Mesothelial cell of epicardium (in vitro differentiated cells): ENCODE data around the gene CERKL. TPM values are rescaled to one million over a fixed set of nuclear protein-coding genes. Genes with fewer than 3 reads are reported as not detected.

Source experiments
- DNase-seq, 2 experiments: peaks; one replicate each; pipeline ENCODE4 v3.0.0; 2021; ENCODE audit warnings: low spot score in 2 of 2; ENCODE audit not compliant: unreplicated experiment in 2 of 2
- H3K27ac Mint-ChIP-seq: 2 replicates; pipeline ENCODE4 v1.8.0; 2021; ENCODE audit warnings: mixed read lengths
- H3K27me3 Mint-ChIP-seq: 2 replicates; pipeline ENCODE4 v1.8.0; 2021; ENCODE audit warnings: low read depth, mixed read lengths
- H3K36me3 Mint-ChIP-seq: 2 replicates; pipeline ENCODE4 v1.8.0; 2021; ENCODE audit warnings: mixed read lengths
- H3K4me1 Mint-ChIP-seq: 2 replicates; pipeline ENCODE4 v1.8.0; 2021; ENCODE audit warnings: mixed read lengths
- H3K4me3 Mint-ChIP-seq: 2 replicates; pipeline ENCODE4 v1.8.0; 2021; ENCODE audit warnings: mild to moderate bottlenecking, moderate library complexity, mixed read lengths
- H3K9me3 Mint-ChIP-seq: 2 replicates; pipeline ENCODE4 v1.8.0; 2021; ENCODE audit warnings: mixed read lengths
- total RNA-seq: library from RNA; stranded (reverse); gene quantifications from 3 replicates; pipeline ENCODE4 v1.2.1, GENCODE V29; 2021
- TF ChIP-seq, protein P1 (sequence below): fragments of 200-600 bp; sonication (generic); IDR thresholded peaks from one replicate; pipeline ENCODE4 v1.5.0; 2021; ENCODE audit warnings: antibody characterized with exemption; ENCODE audit not compliant: unreplicated experiment

Gene CERKL
- total RNA-seq, 1 donor from 2014 or later: not detected

DNA sequence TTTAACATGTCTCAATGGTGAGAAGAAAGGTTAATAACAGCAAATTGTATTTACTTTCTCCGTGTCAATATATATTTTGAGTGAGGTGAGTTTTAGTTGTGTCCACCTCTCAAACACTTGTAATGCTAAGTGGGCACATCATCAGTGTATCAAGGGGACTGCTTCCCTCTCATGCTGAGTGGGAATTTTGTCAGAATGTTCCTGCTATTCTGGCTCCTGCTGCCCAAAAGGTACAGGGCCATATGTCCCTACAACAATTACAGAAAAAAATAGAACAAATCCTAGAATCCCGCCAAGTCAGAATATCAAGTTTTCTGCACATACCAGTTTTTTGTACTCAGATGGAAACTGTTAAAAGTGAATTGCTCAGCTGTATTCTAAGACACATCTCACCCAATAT is 5.4 kb upstream of the CERKL start:
- Mint-ChIP-seq H3K36me3 (no peaks in the 10 kb centered on the region), H3K4me3 (no peak overlapping the region), H3K27me3 (peaks cover 53% of the 10 kb centered on the region), H3K9me3 (peaks cover 7% of the 10 kb centered on the region), H3K4me1 (peaks cover under 1% of the 10 kb centered on the region), H3K27ac (no peak overlapping the region)
- TF ChIP-seq, protein P1, sequence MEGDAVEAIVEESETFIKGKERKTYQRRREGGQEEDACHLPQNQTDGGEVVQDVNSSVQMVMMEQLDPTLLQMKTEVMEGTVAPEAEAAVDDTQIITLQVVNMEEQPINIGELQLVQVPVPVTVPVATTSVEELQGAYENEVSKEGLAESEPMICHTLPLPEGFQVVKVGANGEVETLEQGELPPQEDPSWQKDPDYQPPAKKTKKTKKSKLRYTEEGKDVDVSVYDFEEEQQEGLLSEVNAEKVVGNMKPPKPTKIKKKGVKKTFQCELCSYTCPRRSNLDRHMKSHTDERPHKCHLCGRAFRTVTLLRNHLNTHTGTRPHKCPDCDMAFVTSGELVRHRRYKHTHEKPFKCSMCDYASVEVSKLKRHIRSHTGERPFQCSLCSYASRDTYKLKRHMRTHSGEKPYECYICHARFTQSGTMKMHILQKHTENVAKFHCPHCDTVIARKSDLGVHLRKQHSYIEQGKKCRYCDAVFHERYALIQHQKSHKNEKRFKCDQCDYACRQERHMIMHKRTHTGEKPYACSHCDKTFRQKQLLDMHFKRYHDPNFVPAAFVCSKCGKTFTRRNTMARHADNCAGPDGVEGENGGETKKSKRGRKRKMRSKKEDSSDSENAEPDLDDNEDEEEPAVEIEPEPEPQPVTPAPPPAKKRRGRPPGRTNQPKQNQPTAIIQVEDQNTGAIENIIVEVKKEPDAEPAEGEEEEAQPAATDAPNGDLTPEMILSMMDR: no peak
- DNase-seq: no peak

DNA sequence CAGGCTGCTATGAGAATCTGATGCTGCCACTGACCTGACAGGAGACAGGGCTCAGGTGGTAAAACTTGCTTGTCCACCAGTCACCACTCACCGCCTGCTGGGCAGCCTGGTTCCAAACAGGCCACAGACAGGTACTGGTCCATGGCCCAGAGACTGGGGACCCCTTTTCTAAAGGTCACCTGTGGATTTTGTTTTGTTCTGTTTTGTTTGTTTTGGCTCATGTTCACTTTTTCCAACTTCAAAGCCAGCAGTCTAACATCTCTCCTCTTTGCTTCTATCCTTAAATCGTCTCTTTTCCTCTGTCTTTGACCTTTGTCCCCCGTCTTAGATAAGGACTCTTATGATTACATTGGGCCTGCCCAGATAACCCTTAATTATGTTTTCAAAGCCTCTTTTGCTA is 3.3 kb upstream of the CERKL start:
- no peak overlapping the region for H3K27ac Mint-ChIP-seq
- TF ChIP-seq, protein P1: no peak
- no peak for DNase-seq
- H3K27me3 Mint-ChIP-seq: peaks cover 57% of the 10 kb centered on the region
- H3K4me1 Mint-ChIP-seq: peaks cover 9% of the 10 kb centered on the region
- H3K9me3 Mint-ChIP-seq: no peaks in the 10 kb centered on the region
- no peaks in the 10 kb centered on the region for H3K36me3 Mint-ChIP-seq
- no peak overlapping the region for H3K4me3 Mint-ChIP-seq

DNA sequence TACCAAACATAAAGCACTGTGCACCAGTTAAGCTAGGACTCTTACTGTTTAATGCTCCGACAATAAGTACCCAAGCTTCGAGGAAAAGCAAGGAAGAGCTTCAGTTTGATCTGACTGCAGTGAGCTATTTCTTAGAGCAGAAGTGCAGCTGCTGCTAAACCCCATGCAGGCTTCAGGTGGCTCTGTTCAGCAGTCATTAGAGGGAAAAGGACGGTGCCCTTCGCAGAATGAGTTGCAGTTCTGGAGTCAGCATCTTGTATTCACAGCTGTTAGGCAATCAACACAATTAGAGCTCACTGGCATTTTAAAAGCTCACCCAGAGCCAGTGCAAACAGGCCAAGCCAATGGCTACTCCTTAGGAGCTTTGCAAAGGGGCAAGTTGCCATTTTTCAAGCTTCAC is 1.5 kb upstream of the CERKL start:
- TF ChIP-seq, protein P1: no peak
- Mint-ChIP-seq H3K27ac (no peak overlapping the region), H3K36me3 (no peaks in the 10 kb centered on the region), H3K4me3 (no peak overlapping the region), H3K4me1 (peaks cover 9% of the 10 kb centered on the region), H3K9me3 (no peaks in the 10 kb centered on the region), H3K27me3 (peaks cover 72% of the 10 kb centered on the region)
- DNase-seq: no peak

DNA sequence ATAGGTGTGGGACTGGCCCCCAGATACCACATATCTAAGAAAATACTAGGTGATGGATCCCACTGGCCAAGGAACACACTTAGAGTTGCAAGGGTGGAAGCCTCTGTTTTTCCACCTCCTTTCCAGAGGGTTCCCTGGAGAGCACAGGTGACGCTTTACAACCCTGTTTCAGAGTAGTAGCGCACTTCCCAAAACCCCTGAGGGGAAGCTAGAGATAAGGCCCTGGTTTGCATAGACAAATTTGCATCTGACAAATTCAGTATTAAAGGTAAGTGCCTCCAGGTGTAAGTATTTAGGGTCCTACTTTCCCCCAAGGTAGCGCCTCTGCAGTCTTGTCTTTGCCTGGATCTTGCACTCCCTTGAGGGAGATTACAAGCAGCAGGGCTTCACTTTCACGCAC is 474 bp upstream of the CERKL start:
- peak overlapping the region; percentile 60 for H3K4me3 Mint-ChIP-seq
- no peak overlapping the region for H3K27ac Mint-ChIP-seq
- no peaks in the 10 kb centered on the region for H3K9me3 Mint-ChIP-seq
- H3K27me3 Mint-ChIP-seq: peaks cover 81% of the 10 kb centered on the region
- TF ChIP-seq, protein P1: no peak
- no peak for DNase-seq
- no peaks in the 10 kb centered on the region for H3K36me3 Mint-ChIP-seq
- peaks cover 9% of the 10 kb centered on the region for H3K4me1 Mint-ChIP-seq

DNA sequence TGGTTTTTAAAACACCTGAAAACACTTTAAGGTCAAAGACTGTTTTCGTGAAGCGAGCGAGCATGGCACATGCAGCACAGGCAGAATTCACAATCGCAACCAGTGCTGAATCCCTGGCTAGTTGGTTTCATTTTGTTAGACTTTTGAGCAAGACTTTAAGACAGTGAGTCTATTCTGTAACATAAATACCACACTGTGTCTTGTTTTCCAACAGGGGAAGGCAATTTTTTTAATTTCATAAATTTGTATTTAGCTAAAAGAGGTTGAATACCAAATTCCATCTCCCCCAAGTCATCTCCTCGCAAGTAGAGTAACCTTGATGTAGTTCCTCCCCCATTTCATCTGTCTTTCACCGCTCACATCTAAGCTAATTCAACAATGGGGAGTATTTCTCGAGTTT is 1.4 kb downstream of the CERKL start:
- H3K9me3 Mint-ChIP-seq: no peaks in the 10 kb centered on the region
- H3K36me3 Mint-ChIP-seq: no peaks in the 10 kb centered on the region
- peaks cover 9% of the 10 kb centered on the region for H3K4me1 Mint-ChIP-seq
- no peak overlapping the region for H3K27ac Mint-ChIP-seq
- no peak for DNase-seq
- H3K4me3 Mint-ChIP-seq: no peak overlapping the region
- H3K27me3 Mint-ChIP-seq: peaks cover 92% of the 10 kb centered on the region
- TF ChIP-seq, protein P1: no peak

DNA sequence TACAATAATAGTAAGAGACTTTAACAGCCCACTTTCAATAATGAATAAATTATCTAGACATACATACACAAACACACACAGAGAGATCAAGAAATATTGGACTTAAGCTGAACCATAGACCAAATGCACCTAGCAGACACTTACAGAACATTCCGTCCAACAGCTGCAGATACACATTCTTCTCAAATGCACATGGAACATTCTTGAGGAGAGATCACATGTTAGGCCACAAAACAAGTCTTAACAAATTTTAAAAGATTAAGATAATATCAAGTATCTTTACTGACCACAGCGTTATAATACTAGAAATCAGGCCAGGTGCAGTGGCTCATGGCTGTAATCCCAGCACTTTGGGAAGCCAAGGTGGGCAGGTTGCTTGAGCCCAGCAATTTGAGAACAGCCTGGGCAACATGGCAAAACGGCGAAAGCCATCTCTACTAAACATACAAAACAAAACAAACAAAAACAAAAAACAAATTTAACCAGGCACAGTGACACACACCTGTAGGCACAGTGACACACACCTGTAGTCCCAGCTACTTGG is 7.4 kb downstream of the CERKL start:
- Mint-ChIP-seq H3K27ac (no peak overlapping the region), H3K27me3 (peaks cover 87% of the 10 kb centered on the region), H3K36me3 (no peaks in the 10 kb centered on the region), H3K9me3 (peaks cover 10% of the 10 kb centered on the region), H3K4me1 (no peaks in the 10 kb centered on the region), H3K4me3 (no peak overlapping the region)
- no peak for DNase-seq
- TF ChIP-seq, protein P1: no peak
